H1 (cell line): Measurements from ENCODE around the gene PLXNB3. TPM values are rescaled to one million over a fixed set of nuclear protein-coding genes. Genes with fewer than 3 reads are reported as not detected.
A peak's percentile ranks its signal among the peaks of the same experiment; 100 is the strongest.

ENCODE experiments used
- POLR2A ChIP-seq, 2 experiments: IDR thresholded peaks; 1 replicate in 1 of 2; 2 replicates in 1 of 2; pipeline ENCODE4 v1.6.1; 2011; ENCODE audit warnings: low read depth in 2 of 2, low read length in 2 of 2, mild to moderate bottlenecking in 2 of 2; ENCODE audit errors: control extremely low read depth in 1 of 2
- polyA plus RNA-seq, 7 experiments: library from polyadenylated mRNA; depleted of rRNA in 3 of 7; stranded (reverse) in 5 of 7; unstranded in 2 of 7; fragments of >200 nt in 5 of 7; fragments of 200-250 nt in 2 of 7; gene quantifications; 1 replicate in 5 of 7; 2 replicates in 1 of 7; 4 replicates in 1 of 7; pipeline versions ENCODE4 v1.2.1 to v1.2.3, GENCODE V29; 2011 to 2013; ENCODE audit warnings: missing spikeins in 2 of 7, mixed read lengths in 2 of 7
- total RNA-seq: library from RNA; stranded (reverse); fragmentation: NEBNext Ultra II Directional; extraction: Animal tissue kit (Norgen Biotek cat#: 25700); gene quantifications from 2 replicates; pipeline ENCODE4 v1.2.1, GENCODE V29; 2021
- TF ChIP-seq, protein P1 (sequence below): fragments of 300-600 bp; sonication (generic); IDR thresholded peaks from 2 replicates; pipeline ENCODE4 v1.7.1; 2012; ENCODE audit warnings: low read length, moderate library complexity, mild to moderate bottlenecking, inconsistent platforms; ENCODE audit not compliant: insufficient replicate concordance

Gene PLXNB3
- total and polyA plus RNA-seq, 2 of the 8 experiments (the other 6 are each of a cell fraction or from before 2014, with no cell fraction given): 1.2 to 2.7 TPM

GRCh38 chrX:153800177-153800722, 36.2 kb downstream of the PLXNB3 start (continued):
- TF ChIP-seq, protein P1, sequence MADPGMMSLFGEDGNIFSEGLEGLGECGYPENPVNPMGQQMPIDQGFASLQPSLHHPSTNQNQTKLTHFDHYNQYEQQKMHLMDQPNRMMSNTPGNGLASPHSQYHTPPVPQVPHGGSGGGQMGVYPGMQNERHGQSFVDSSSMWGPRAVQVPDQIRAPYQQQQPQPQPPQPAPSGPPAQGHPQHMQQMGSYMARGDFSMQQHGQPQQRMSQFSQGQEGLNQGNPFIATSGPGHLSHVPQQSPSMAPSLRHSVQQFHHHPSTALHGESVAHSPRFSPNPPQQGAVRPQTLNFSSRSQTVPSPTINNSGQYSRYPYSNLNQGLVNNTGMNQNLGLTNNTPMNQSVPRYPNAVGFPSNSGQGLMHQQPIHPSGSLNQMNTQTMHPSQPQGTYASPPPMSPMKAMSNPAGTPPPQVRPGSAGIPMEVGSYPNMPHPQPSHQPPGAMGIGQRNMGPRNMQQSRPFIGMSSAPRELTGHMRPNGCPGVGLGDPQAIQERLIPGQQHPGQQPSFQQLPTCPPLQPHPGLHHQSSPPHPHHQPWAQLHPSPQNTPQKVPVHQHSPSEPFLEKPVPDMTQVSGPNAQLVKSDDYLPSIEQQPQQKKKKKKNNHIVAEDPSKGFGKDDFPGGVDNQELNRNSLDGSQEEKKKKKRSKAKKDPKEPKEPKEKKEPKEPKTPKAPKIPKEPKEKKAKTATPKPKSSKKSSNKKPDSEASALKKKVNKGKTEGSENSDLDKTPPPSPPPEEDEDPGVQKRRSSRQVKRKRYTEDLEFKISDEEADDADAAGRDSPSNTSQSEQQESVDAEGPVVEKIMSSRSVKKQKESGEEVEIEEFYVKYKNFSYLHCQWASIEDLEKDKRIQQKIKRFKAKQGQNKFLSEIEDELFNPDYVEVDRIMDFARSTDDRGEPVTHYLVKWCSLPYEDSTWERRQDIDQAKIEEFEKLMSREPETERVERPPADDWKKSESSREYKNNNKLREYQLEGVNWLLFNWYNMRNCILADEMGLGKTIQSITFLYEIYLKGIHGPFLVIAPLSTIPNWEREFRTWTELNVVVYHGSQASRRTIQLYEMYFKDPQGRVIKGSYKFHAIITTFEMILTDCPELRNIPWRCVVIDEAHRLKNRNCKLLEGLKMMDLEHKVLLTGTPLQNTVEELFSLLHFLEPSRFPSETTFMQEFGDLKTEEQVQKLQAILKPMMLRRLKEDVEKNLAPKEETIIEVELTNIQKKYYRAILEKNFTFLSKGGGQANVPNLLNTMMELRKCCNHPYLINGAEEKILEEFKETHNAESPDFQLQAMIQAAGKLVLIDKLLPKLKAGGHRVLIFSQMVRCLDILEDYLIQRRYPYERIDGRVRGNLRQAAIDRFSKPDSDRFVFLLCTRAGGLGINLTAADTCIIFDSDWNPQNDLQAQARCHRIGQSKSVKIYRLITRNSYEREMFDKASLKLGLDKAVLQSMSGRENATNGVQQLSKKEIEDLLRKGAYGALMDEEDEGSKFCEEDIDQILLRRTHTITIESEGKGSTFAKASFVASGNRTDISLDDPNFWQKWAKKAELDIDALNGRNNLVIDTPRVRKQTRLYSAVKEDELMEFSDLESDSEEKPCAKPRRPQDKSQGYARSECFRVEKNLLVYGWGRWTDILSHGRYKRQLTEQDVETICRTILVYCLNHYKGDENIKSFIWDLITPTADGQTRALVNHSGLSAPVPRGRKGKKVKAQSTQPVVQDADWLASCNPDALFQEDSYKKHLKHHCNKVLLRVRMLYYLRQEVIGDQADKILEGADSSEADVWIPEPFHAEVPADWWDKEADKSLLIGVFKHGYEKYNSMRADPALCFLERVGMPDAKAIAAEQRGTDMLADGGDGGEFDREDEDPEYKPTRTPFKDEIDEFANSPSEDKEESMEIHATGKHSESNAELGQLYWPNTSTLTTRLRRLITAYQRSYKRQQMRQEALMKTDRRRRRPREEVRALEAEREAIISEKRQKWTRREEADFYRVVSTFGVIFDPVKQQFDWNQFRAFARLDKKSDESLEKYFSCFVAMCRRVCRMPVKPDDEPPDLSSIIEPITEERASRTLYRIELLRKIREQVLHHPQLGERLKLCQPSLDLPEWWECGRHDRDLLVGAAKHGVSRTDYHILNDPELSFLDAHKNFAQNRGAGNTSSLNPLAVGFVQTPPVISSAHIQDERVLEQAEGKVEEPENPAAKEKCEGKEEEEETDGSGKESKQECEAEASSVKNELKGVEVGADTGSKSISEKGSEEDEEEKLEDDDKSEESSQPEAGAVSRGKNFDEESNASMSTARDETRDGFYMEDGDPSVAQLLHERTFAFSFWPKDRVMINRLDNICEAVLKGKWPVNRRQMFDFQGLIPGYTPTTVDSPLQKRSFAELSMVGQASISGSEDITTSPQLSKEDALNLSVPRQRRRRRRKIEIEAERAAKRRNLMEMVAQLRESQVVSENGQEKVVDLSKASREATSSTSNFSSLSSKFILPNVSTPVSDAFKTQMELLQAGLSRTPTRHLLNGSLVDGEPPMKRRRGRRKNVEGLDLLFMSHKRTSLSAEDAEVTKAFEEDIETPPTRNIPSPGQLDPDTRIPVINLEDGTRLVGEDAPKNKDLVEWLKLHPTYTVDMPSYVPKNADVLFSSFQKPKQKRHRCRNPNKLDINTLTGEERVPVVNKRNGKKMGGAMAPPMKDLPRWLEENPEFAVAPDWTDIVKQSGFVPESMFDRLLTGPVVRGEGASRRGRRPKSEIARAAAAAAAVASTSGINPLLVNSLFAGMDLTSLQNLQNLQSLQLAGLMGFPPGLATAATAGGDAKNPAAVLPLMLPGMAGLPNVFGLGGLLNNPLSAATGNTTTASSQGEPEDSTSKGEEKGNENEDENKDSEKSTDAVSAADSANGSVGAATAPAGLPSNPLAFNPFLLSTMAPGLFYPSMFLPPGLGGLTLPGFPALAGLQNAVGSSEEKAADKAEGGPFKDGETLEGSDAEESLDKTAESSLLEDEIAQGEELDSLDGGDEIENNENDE: no peak
- peak in 1 of 2 experiments; percentile 50; a peak in 1 of 3 replicates for TF ChIP-seq POLR2A (IDR thresholded peaks at IDR 0.05; ENCODE audit: control extremely low read depth in 1 of 2, low read depth in 2 of 2, low read length in 2 of 2)
